ENCODE data around the gene NT5DC2.

NT5DC2 gene

DNA sequence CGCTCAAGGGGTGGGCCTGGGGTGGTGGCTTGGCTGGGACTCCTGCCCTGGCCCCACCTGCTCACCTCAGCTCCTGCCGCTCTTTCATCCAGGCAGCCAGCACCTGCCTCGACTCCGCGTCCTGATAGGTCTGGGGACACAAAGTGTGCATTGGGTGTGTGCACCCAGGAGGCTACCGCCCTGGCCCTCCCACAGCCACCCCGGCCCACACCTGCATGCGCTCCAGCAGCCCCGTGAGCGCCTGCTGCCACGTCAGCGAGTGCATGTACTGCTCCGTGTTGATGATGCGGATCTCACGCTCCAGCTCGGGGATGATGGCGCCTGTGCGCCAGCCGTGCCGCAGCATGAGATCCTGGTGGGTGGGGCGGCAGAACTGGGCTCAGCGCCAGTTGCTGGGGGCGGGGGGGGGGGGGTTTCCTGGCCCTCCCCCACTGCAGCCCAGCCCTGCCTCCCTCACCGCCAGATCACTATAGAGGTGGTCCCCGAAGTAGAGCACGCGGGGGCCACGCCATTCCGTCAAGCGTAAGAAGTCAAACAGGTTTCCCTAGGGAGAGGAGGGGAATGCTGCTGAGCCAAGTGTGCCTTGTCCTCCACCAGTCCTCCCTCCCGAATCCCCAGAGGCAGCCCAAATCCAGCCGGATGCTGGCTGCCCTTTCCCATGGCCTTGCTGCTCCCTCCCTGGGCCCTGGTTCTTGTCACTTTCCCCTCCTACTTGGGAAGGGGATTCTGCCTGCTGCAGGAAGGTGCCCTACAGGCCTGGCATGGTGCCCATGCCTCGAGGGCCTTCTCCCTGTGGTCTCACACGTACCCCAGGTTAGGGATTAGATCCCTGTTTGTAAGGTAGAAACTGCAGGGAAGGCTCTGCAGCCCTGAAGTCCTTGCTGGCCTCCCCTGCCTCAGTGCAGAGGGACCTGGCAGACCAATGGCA, 8.6 kb downstream of the NT5DC2 start:
- DNase-seq (ENCODE audit: low spot score): no peak

DNA sequence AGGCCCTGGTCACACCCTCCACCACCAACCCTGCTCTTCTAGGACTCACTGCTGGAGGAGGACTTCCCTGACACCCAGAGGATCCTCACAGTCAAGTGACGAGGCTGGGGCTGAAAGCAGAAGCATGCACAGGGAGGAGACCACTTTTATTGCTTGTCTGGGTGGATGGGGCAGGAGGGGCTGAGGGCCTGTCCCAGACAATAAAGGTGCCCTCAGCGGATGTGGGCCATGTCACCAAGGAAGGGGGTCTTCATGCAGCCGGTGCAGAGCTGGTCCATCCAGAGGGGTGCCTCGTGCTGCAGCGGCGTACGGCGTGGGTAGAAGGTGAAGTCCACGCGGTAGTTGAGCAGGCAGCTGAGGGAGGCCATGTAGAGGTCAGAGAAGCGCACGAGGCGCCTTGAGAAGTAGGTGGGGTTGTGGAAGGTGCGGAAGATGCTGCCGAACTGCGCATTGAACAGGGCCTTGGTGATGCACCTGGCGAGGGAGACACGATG, 9.4 kb downstream of the NT5DC2 start:
- DNase-seq (ENCODE audit: low spot score): no peak

DNA sequence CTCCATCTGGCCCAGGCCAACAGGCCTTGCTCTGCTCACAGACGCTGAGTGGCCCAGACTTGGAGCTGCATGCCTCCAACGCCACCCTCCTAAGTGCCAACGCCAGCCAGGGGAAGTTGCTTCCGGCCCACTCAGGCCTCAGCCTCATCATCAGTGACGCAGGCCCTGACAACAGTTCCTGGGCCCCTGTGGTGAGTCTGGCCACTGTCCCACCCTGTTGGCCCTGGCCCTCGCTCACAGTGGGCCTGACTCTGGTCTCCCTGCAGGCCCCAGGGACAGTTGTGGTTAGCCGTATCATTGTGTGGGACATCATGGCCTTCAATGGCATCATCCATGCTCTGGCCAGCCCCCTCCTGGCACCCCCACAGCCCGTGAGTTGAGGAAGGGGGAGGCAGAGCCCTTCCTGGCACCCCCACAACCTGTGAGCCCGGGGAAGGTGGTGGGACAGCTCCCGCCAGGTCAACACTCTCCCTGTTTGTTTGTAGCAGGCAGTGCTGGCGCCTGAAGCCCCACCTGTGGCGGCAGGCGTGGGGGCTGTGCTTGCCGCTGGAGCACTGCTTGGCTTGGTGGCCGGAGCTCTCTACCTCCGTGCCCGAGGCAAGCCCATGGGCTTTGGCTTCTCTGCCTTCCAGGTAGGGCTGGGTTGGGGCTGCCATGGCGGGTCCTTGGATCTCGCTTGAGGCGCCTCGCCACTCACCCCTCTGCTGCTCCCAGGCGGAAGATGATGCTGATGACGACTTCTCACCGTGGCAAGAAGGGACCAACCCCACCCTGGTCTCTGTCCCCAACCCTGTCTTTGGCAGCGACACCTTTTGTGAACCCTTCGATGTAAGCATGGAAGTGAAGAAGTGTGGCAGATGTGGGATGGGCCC, 10.0 kb downstream of the NT5DC2 start:
- DNase-seq (ENCODE audit: low spot score): no peak

DNA sequence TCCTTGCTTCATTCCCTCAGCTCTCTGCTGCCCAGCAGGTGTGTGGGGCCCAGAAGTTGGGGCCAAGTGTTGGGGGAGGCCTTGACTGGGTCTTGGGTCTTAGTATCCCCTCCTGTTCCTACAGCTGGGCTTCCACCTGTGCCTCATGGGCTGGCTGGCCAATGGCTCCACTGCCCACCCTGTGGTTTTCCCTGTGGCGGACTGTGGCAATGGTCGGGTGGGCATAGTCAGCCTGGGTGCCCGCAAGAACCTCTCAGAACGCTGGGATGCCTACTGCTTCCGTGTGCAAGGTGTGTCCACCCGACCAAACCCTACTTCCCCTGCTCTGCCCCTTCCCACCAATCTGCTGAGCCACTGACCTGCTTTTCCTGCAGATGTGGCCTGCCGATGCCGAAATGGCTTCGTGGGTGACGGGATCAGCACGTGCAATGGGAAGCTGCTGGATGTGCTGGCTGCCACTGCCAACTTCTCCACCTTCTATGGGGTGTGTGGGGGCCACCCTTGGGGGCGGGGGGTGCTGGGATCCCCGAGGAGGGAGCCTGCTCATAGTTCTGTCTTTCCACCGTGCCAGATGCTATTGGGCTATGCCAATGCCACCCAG, 10.9 kb downstream of the NT5DC2 start:
- DNase-seq (ENCODE audit: low spot score): no peak

DNA sequence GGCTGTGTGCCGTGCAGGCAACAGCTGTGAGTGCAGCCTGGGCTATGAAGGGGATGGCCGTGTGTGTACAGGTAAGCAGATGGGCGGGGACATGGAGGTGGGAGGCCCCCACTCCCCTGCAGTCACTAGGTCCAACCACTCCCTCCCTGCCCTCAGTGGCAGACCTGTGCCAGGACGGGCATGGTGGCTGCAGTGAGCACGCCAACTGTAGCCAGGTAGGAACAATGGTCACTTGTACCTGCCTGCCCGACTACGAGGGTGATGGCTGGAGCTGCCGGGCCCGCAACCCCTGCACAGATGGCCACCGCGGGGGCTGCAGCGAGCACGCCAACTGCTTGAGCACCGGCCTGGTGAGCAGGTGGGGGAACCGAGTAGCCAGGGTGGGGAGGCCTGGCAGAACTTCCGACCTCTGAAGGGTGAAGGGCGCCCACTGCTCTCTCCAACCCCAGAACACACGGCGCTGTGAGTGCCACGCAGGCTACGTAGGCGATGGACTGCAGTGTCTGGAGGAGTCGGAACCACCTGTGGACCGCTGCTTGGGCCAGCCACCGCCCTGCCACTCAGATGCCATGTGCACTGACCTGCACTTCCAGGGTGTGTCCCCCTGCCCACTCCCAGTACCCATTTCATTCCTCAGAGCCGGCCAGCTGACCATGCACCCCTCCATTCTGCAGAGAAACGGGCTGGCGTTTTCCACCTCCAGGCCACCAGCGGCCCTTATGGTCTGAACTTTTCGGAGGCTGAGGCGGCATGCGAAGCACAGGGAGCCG, 11.6 kb downstream of the NT5DC2 start:
- DNase-seq (ENCODE audit: low spot score): no peak

DNA sequence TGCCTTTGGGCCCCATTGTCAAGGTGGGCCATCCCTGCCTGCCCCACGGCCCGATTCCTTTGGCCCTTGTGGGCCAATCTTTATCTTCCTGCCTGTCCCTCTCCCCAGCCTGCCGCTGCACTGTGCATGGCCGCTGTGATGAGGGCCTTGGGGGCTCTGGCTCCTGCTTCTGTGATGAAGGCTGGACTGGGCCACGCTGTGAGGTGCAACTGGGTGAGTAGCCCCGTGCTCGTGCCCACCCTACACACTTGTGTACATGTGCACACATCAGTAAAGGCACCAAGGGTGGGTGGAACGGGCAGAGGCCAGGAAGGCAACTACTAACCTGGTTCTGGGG, 12.2 kb downstream of the NT5DC2 start:
- no peak for DNase-seq (ENCODE audit: low spot score)

DNA sequence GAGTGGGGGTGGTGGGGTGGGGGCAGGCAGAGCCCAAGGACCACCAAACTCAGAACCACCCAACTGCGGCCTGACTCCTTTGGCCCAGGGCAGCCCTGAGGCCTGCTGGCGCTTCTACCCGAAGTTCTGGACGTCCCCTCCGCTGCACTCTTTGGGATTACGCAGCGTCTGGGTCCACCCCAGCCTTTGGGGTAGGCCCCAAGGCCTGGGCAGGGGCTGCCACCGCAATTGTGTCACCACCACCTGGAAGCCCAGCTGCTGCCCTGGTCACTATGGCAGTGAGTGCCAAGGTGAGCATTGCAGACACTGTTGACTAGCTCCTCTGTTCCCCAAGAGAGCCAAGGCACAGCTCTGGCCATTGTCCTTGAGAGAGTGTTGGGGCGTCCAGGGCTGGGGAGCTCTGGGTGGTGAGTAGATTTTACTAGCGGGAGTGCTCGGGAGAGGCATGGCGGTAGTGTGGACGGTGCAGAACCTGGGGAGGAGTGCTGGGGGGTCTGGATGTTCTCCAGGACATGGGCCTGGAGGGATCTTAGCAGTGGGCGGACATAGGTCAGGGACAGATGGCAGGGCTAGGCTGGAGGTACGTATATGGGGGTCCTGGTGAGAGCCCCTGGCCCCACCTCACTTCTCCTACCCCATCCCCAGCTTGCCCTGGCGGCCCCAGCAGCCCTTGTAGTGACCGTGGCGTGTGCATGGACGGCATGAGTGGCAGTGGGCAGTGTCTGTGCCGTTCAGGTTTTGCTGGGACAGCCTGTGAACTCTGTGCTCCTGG, 12.8 kb downstream of the NT5DC2 start:
- no peak for DNase-seq (ENCODE audit: low spot score)

DNA sequence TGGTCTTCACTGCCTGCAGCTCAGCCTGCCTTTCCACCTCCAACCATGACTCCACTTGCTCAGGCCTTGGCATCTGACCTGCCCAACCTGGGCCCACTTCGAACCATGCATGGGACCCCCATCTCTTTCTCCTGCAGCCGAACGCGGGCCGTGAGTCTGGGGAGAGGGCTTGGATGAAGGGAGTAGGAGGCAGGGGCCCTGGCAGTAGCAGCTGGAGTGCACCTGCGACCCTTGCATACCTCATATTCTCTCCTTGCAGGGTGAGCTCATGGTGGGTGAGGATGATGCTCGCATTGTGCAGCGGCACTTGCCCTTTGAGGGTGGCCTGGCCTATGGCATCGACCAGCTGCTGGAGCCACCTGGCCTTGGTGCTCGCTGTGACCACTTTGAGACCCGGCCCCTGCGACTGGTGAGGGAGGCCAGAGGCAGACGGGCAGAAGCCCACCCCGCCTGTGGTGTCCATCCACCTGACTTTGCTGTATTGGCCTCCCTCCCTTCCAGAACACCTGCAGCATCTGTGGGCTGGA, 13.5 kb downstream of the NT5DC2 start:
- no peak for DNase-seq (ENCODE audit: low spot score)

DNA sequence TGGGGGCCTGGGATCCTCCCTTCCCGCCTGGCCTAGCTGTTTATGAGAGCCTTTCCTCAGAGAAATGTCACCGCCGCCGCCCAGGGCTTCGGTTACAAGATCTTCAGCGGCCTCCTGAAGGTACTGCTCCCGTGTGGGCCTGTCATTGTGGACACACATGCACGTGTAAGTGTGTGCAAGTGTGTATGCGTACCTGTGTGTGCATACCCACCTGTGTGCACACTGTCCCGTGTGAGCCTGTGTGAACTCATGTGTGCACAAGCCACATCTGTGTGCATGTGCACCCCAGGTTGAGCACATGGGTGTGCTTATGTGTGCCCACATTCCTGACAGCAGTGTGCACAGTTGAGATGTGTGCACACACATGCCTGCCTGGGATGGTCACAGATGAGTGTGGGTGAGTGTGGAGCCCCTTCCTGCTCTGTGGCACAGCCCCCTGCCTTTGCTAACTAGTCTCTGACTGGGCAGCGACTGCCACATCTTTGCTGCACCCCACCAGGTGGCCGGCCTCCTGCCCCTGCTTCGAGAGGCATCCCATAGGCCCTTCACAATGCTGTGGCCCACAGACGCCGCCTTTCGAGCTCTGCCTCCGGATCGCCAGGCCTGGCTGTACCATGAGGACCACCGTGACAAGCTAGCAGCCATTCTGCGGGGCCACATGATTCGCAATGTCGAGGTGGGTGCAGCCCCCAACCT, 14.1 kb downstream of the NT5DC2 start:
- no peak for DNase-seq (ENCODE audit: low spot score)

DNA sequence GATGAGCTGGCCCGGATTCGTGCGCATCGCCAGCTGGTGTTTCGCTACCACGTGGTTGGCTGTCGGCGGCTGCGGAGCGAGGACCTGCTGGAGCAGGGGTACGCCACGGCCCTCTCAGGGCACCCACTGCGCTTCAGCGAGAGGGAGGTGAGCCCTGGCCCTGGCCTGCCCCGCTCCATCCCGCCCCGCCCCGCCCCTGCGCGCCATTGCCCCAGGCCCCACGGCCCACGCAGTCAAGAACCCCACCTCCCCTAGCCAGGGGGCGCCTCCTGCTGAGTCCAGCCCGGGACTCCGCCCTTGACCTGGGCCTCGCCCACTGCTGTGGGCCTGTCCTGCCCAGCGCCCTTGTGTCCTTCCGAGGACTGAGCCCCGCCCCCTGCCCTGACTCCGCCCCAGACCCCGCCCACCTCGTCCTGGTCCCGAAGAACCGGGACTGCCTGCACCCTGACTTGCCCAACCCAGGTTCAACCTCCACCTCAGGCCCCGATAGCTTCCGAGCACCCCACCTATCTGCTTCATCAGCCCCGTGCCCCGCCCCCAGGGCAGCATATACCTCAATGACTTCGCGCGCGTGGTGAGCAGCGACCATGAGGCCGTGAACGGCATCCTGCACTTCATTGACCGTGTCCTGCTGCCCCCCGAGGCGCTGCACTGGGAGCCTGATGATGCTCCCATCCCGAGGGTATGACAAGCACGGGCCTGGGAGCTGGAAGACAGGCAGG, 14.8 kb downstream of the NT5DC2 start:
- DNase-seq (ENCODE audit: low spot score): no peak

DNA sequence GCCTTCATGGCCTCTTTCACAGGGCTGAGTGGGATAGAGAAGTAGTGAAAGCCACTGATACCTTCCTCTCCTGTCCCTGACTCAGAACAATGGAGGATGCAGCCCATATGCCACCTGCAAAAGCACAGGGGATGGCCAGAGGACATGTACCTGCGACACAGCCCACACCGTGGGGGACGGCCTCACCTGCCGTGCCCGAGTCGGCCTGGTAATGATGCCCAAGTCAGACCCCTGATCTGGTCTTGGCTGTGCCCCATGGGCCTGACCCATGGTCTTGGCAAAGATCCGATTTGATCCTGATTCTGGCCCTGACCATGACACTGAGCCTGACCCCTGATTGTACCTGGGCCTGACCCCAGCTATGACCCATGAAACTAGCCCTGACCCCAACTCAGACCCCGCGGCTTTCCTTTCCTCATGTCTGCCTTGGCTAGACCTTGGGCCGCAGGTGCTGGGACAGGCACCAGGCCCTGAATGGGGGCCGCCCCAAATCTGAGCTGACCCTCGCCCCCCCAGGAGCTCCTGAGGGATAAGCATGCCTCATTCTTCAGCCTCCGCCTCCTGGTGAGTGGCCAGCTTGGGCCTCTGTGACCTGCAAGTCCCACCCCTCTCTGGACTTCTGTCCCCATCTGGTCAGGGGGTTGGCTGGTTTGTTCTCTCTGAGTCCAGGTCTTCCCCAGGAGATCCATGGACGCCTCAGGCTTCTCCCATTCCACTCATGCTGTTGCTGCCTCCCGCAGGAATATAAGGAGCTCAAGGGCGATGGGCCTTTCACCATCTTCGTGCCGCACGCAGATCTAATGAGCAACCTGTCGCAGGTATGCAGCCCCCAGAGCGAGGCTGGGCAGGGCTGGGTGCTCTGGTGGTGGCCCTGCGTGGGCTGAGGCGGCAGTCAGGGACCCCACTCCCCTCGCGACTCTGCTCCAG, 15.6 kb downstream of the NT5DC2 start:
- DNase-seq (ENCODE audit: low spot score): no peak

DNA sequence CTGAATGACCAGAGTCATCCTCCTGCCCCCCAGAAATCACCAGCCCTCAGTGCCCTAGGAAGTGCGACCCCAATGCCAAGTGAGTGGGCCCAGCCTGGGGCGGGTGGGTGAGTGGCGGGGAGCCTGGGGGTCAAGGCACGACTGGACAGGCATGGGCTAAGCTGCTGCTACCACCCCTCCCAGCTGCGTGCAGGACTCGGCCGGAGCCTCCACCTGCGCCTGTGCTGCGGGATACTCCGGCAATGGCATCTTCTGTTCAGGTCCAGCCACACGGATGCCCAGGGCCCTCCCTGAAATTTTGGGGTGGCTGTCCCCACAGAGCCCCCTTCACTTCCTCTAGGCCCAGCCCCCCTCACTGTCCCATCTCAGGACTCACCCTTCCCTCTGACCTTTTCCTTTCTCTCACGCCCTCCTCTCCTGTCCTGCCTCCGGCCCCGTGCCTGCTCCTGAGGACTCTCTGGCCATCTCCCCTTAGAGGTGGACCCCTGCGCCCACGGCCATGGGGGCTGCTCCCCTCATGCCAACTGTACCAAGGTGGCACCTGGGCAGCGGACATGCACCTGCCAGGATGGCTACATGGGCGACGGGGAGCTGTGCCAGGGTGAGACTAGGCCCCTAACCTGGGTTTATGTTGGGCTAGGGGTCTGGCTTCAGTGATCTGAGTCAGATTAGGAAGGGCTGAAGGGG, 17.0 kb downstream of the NT5DC2 start:
- DNase-seq (ENCODE audit: low spot score): no peak

DNA sequence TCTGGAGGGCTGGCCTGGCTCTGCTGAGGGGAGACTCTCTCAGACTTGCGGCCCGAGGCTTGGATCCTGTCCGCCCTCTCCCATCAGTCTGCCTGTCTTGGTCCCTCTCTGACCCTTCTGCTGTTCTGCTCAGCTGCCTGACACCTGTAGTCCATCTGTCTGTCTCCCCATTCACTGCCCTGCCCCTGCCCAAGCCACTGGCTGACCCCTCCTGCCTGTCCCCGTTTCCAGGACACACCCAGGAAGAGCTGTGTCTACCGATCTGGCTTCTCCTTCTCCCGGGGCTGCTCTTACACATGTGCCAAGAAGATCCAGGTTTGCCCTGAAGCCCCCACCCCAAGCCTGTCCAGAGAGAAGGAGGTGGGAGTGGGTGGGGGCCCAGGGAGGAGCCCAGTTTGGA, 18.5 kb downstream of the NT5DC2 start:
- DNase-seq (ENCODE audit: low spot score): no peak

DNA sequence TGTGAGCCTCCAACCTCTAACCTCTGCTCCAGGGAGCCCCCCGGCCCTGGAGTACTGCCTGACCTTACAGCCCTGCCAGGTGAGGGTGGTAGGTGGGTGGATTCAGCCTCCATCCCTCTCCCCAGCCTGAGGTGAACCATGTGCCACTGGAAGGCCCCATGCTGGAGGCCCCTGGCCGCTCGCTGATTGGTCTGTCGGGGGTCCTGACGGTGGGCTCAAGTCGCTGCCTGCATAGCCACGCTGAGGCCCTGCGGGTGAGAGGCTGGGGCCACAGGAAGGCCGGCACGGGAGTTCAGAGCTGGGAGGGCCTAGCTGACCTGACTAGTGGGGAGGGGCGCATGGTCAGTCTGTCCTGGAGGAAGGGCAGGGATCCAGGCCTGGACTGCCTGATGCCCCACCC, 19.1 kb downstream of the NT5DC2 start:
- no peak for DNase-seq (ENCODE audit: low spot score)

DNA sequence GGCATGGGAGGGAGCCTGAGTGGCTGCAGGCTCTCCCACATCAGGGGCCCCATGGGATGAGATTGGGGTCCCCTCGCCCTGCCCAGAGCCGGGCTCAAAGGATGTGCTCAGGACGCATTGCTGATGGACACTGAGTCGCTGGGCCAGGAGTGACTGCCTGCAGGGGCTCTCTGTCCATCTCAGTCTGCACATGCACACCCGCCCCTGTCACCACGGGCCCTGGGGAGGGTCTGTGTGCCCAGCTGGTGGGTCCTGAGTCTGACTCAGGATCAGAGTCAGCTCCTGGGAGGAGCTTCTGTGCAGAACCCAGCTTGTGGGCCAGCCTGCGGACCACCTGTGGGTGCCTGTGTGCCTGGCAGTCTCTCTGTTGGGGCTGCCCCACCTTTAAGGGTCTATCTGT, 20.4 kb downstream of the NT5DC2 start:
- DNase-seq (ENCODE audit: low spot score): no peak

DNA sequence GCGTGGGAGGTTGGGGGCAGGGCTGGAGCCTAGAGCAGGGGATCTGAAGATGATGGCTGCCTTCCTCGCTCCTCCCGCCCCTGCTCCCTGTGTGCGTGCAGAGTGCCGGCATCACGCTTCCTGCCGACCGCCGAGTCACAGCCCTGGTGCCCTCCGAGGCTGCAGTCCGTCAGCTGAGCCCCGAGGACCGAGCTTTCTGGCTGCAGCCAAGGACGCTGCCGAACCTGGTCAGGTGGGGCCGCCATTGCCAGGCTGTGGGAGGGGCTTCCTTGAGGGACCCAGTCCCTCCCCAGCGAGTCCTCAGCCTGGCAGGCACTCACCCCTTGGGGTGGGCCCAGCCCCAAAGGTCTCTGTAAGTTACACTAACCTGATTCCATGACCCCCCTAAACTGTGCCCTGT, 20.9 kb downstream of the NT5DC2 start:
- no peak for DNase-seq (ENCODE audit: low spot score)

DNA sequence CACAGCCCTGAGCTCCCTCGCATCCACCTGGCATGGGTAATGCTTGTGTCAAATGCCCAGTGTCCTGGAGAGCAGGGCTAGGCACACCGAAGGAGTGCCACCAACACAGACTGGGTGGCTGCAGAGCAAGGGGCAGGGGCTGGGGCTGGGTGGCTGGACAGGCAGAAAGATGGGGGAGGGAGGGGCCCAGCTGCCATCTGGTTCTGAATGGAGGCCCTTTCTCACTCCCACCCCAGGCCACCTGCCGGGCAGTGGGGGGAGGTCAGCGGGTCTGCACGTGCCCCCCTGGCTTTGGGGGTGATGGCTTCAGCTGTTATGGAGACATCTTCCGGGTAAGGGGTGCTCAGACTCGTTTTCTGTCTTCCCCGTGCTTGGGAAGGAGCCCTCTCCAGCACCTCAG, 21.6 kb downstream of the NT5DC2 start:
- DNase-seq (ENCODE audit: low spot score): no peak

DNA sequence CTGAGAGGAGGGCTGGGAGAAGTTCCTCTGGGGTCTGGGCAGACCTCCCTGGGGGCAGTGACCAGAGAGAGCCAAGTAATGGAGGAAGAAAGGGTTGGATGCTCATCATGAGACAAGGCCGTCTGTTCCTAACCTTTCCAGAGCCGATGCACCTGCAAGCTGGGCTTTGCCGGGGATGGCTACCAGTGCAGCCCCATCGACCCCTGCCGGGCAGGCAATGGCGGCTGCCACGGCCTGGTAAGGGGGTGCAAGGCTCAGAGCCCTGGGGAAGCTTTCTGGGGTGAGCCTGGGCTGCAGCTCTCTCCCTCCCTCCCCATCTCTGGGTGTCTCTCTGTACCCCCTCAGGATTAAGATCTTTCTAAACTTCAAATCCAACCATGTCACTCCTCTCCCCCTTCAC, 22.1 kb downstream of the NT5DC2 start:
- no peak for DNase-seq (ENCODE audit: low spot score)

Measured in Ammon's horn (tissue), 1 donor.